ENCODE results near the gene ARHGAP45. TPM values are rescaled to one million over a fixed set of nuclear protein-coding genes. Genes with fewer than 3 reads are reported as not detected.

ARHGAP45 gene
- total and polyA plus RNA-seq, 9 of the 15 experiments (the other 6 are each of a cell fraction or from before 2014, with no cell fraction given), result 0.08 to 22.1 (median 4.2) TPM

- TF ChIP-seq SMARCB1 (IDR thresholded peaks at IDR 0.05; ENCODE audit: insufficient read length, low read depth) (no peak), GATAD2A (IDR thresholded peaks at IDR 0.05) (no peak), RUNX1 (IDR thresholded peaks at IDR 0.05; ENCODE audit: low read depth) (no peak), PRPF4 (IDR thresholded peaks at IDR 0.05; ENCODE audit: insufficient read depth, low read depth, low read length, poor library complexity, severe bottlenecking) (no peak), GATAD2B (IDR thresholded peaks at IDR 0.05; ENCODE audit: borderline replicate concordance) (peak; percentile 30; the same call in 1 of the 2 replicates), SOX6 (IDR thresholded peaks at IDR 0.05) (no peak), MTA1 (IDR thresholded peaks at IDR 0.05; ENCODE audit: borderline replicate concordance) (no peak), ATF1 (CRISPR knock-in tag; IDR thresholded peaks at IDR 0.05) (peak; percentile 19; the same call in 1 of the 2 replicates), ATF1 (tag; IDR thresholded peaks at IDR 0.05) (no peak; the same call in 1 of the 2 replicates), LARP7 (IDR thresholded peaks at IDR 0.05) (no peak), PKNOX1 (IDR thresholded peaks at IDR 0.05) (peak; percentile 94), ZNF41 (CRISPR knock-in tag; conservative IDR thresholded peaks at IDR 0.05) (no peak), CTCFL (IDR thresholded peaks at IDR 0.05; ENCODE audit: borderline replicate concordance, insufficient read depth, low read depth, low read length, poor library complexity, severe bottlenecking) (peak; percentile 75), SMAD2 (IDR thresholded peaks at IDR 0.05; ENCODE audit: low read depth, low read length) (no peak)
These were observed 46.3 kb downstream of the ARHGAP45 start (continued) for GRCh38 chr19:1113030-1113985.
